ENCODE data around the gene KHDRBS1. TPM values are rescaled to one million over a fixed set of nuclear protein-coding genes. Genes with fewer than 3 reads are reported as not detected.

Gene KHDRBS1
- polyA plus RNA-seq, 1 experiment: 76.2 TPM

- no peak overlapping the region for H3K27ac ChIP-seq (ENCODE audit: low read depth, low read length)
- no peaks in the 10 kb centered on the region; the same call in 1 of the 2 replicates for H3K9me3 ChIP-seq (ENCODE audit: control insufficient read depth, insufficient read depth, low read length)
- CTCF ChIA-PET: interaction anchor here (0.7 to 7.0 kb wide), 3 partner anchors 14 to 94 kb away, joined by 3 to 38 read pairs (median 7); partner anchors contain the start of genes PTP4A2 and TMEM39B
- no peak overlapping the region for H3K4me3 ChIP-seq (ENCODE audit: low read depth, low read length)
- no peak for DNase-seq (ENCODE audit: low read depth, low spot score)
- POLR2A ChIA-PET: no interaction called here
- no peaks in the 10 kb centered on the region for H3K27me3 ChIP-seq (ENCODE audit: control insufficient read depth, insufficient read depth, low read length)
- TF ChIP-seq CTCF (IDR thresholded peaks at IDR 0.05; ENCODE audit: low read depth, low read length): no peak
Observed at GRCh38 chr1:31978843-31979400, 34.7 kb upstream of the KHDRBS1 start.

GRCh38 chr1:31980835-31981455, 32.7 kb upstream of the KHDRBS1 start:
- POLR2A ChIA-PET: no interaction called here
- no peak for DNase-seq (ENCODE audit: low read depth, low spot score)
- no peak for TF ChIP-seq CTCF (IDR thresholded peaks at IDR 0.05; ENCODE audit: low read depth, low read length)
- CTCF ChIA-PET: no interaction called here
- Histone ChIP-seq H3K27me3 (ENCODE audit: control insufficient read depth, insufficient read depth, low read length) (no peaks in the 10 kb centered on the region), H3K9me3 (ENCODE audit: control insufficient read depth, insufficient read depth, low read length) (no peaks in the 10 kb centered on the region; the same call in 1 of the 2 replicates), H3K4me3 (ENCODE audit: low read depth, low read length) (no peak overlapping the region), H3K27ac (ENCODE audit: low read depth, low read length) (no peak overlapping the region)

GRCh38 chr1:31981456-31981839, 32.2 kb upstream of the KHDRBS1 start:
- CTCF ChIA-PET: interaction anchor here (1.1 kb wide), 1 partner anchor 81 kb away, joined by 3 read pairs; no protein-coding TSS in a partner anchor
- TF ChIP-seq CTCF (IDR thresholded peaks at IDR 0.05; ENCODE audit: low read depth, low read length): no peak
- POLR2A ChIA-PET: no interaction called here

GRCh38 chr1:31981972-31982371, 31.7 kb upstream of the KHDRBS1 start:
- CTCF ChIA-PET: interaction anchor here (0.6 to 1.1 kb wide), 2 partner anchors 17 to 81 kb away, joined by 3 read pairs; no protein-coding TSS in a partner anchor
- Histone ChIP-seq H3K27me3 (ENCODE audit: control insufficient read depth, insufficient read depth, low read length) (no peaks in the 10 kb centered on the region), H3K9me3 (ENCODE audit: control insufficient read depth, insufficient read depth, low read length) (no peaks in the 10 kb centered on the region; the same call in 1 of the 2 replicates), H3K27ac (ENCODE audit: low read depth, low read length) (no peak overlapping the region), H3K4me3 (ENCODE audit: low read depth, low read length) (no peak overlapping the region)
- no peak for DNase-seq (ENCODE audit: low read depth, low spot score)
- POLR2A ChIA-PET: no interaction called here
- TF ChIP-seq CTCF (IDR thresholded peaks at IDR 0.05; ENCODE audit: low read depth, low read length): no peak

More at GRCh38 chr1:31981456-31981839, 32.2 kb upstream of the KHDRBS1 start:
- H3K4me3 ChIP-seq (ENCODE audit: low read depth, low read length): no peak overlapping the region
- no peak overlapping the region for H3K27ac ChIP-seq (ENCODE audit: low read depth, low read length)
- DNase-seq (ENCODE audit: low read depth, low spot score): no peak
- no peaks in the 10 kb centered on the region for H3K27me3 ChIP-seq (ENCODE audit: control insufficient read depth, insufficient read depth, low read length)
- no peaks in the 10 kb centered on the region; the same call in 1 of the 2 replicates for H3K9me3 ChIP-seq (ENCODE audit: control insufficient read depth, insufficient read depth, low read length)

All from AG04450 (cell line).